GM21619 (cell line): ENCODE data around the gene SAT2.

ENCODE experiments used
- ATAC-seq: cut with Tn5 transposase; IDR thresholded peaks from one replicate; pipeline ENCODE4 v1.9.1; 2021; ENCODE audit not compliant: unreplicated experiment

SAT2 gene

GRCh38 chr17:7576432-7576937 is 51.1 kb downstream of the SAT2 start:
- no peak for ATAC-seq
